ENCODE measurements around the gene TESK2. TPM values are rescaled to one million over a fixed set of nuclear protein-coding genes. Genes with fewer than 3 reads are reported as not detected.

Gene TESK2
- polyA plus RNA-seq, 1 of the 3 experiments (the other 2 are of a cell fraction), result 1.3 TPM

DNA sequence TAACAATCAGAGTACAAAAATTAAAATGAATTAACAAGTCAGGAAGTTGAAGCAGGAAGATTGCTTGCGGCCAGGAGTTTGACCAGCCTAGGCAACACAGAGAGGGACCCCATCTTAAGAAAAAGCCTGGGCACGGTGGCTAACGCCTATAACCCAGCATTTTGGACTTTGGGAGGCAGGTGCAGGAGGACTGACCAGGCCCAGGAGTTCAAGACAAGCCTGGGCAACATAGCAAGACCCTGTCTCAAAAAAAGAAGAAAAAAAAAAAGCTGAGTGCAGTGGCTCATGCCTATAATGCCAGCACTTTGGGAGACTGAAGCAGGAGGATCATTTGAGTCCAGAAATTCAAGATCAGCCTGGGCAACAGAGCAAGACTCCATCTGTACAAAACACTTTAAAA lies 38.5 kb downstream of the TESK2 start:
- Histone ChIP-seq H3K27ac (ENCODE audit: low read depth in 2 of 2, low read length in 1 of 2) (no peak overlapping the region), H3K4me2 (no peak overlapping the region), H2AFZ (ENCODE audit: low read depth) (no peak overlapping the region), H3K27me3 (ENCODE audit: insufficient read depth) (no peaks in the 10 kb centered on the region), H4K20me1 (ENCODE audit: insufficient read depth) (no peaks in the 10 kb centered on the region), H3F3A (replicated peaks; ENCODE audit: insufficient read depth) (no peaks in the 10 kb centered on the region), H3K4me1 (ENCODE audit: control insufficient read depth in 1 of 2, insufficient read depth in 2 of 2, low read depth in 1 of 2, low read length in 1 of 2) (no peaks in the 10 kb centered on the region; a peak in 1 of 4 replicates), H3K9me3 (no peaks in the 10 kb centered on the region), H3K79me2 (ENCODE audit: insufficient read depth) (no peaks in the 10 kb centered on the region), H3K9ac (no peak overlapping the region), H3K9me2 (no peaks in the 10 kb centered on the region), H3K4me3 (ENCODE audit: low read depth in 2 of 2, low read length in 1 of 2) (no peak overlapping the region), H3K36me3 (replicated peaks in 1 of 2; ENCODE audit: control insufficient read depth in 1 of 2, insufficient read depth in 2 of 2, low read length in 1 of 2) (no peaks in the 10 kb centered on the region)
- POLR2A ChIA-PET, result no interaction called here
- WGBS (ENCODE audit: low lambda C conversion rate), result 60% methylated on average over 3 of the region's 3 CpGs
- CTCF ChIA-PET, result no interaction called here
- TF ChIP-seq, protein P1, sequence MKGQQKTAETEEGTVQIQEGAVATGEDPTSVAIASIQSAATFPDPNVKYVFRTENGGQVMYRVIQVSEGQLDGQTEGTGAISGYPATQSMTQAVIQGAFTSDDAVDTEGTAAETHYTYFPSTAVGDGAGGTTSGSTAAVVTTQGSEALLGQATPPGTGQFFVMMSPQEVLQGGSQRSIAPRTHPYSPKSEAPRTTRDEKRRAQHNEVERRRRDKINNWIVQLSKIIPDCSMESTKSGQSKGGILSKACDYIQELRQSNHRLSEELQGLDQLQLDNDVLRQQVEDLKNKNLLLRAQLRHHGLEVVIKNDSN (IDR thresholded peaks at IDR 0.05; ENCODE audit: borderline replicate concordance, low read depth), result no peak
- TF ChIP-seq FOXM1 (IDR thresholded peaks at IDR 0.05; ENCODE audit: low read depth), result no peak
- TF ChIP-seq MXI1 (IDR thresholded peaks at IDR 0.05; ENCODE audit: low read depth, low read length), result no peak
- DNase-seq, result no peak

GRCh38 chr1:45448357-45448756 lies 42.6 kb downstream of the TESK2 start:
- Histone ChIP-seq H3K27me3 (ENCODE audit: insufficient read depth) (no peaks in the 10 kb centered on the region), H3F3A (replicated peaks; ENCODE audit: insufficient read depth) (no peaks in the 10 kb centered on the region), H3K79me2 (ENCODE audit: insufficient read depth) (no peaks in the 10 kb centered on the region), H4K20me1 (ENCODE audit: insufficient read depth) (no peaks in the 10 kb centered on the region), H3K27ac (ENCODE audit: low read depth in 2 of 2, low read length in 1 of 2) (no peak overlapping the region), H3K4me3 (ENCODE audit: low read depth in 2 of 2, low read length in 1 of 2) (no peak overlapping the region), H3K9me3 (no peaks in the 10 kb centered on the region), H2AFZ (ENCODE audit: low read depth) (no peak overlapping the region), H3K4me2 (no peak overlapping the region), H3K4me1 (ENCODE audit: control insufficient read depth in 1 of 2, insufficient read depth in 2 of 2, low read depth in 1 of 2, low read length in 1 of 2) (no peaks in the 10 kb centered on the region; a peak in 1 of 4 replicates), H3K9me2 (no peaks in the 10 kb centered on the region), H3K36me3 (replicated peaks in 1 of 2; ENCODE audit: control insufficient read depth in 1 of 2, insufficient read depth in 2 of 2, low read length in 1 of 2) (no peaks in the 10 kb centered on the region), H3K9ac (no peak overlapping the region)
- no peak for DNase-seq
- POLR2A ChIA-PET, result no interaction called here
- 96% methylated on average over 3 of the region's 3 CpGs for WGBS (ENCODE audit: low lambda C conversion rate)
- CTCF ChIA-PET, result no interaction called here
- TF ChIP-seq ZBTB33 (IDR thresholded peaks at IDR 0.05; ENCODE audit: borderline replicate concordance, low read depth) (no peak), JUND (IDR thresholded peaks at IDR 0.05) (no peak), TCF12 (IDR thresholded peaks at IDR 0.05) (no peak), FOXJ3 (CRISPR knock-in tag; IDR thresholded peaks at IDR 0.05) (no peak), USF2 (IDR thresholded peaks at IDR 0.05; ENCODE audit: borderline replicate concordance, low read depth, low read length) (no peak), CTCF (IDR thresholded peaks at IDR 0.05) (no peak), EZH2phosphoT487 (IDR thresholded peaks at IDR 0.05; ENCODE audit: borderline replicate concordance, low read depth) (no peak), RFX5 (IDR thresholded peaks at IDR 0.05; ENCODE audit: low read length) (no peak), IRF3 (IDR thresholded peaks at IDR 0.05; ENCODE audit: low read depth, low read length) (no peak), FOXM1 (IDR thresholded peaks at IDR 0.05; ENCODE audit: low read depth) (no peak), RAD21 (IDR thresholded peaks at IDR 0.05; ENCODE audit: low read length) (no peak), SMC3 (IDR thresholded peaks at IDR 0.05; ENCODE audit: low read depth, low read length) (no peak), RCOR1 (IDR thresholded peaks at IDR 0.05; ENCODE audit: low read length) (no peak)
- TF ChIP-seq, protein P2, sequence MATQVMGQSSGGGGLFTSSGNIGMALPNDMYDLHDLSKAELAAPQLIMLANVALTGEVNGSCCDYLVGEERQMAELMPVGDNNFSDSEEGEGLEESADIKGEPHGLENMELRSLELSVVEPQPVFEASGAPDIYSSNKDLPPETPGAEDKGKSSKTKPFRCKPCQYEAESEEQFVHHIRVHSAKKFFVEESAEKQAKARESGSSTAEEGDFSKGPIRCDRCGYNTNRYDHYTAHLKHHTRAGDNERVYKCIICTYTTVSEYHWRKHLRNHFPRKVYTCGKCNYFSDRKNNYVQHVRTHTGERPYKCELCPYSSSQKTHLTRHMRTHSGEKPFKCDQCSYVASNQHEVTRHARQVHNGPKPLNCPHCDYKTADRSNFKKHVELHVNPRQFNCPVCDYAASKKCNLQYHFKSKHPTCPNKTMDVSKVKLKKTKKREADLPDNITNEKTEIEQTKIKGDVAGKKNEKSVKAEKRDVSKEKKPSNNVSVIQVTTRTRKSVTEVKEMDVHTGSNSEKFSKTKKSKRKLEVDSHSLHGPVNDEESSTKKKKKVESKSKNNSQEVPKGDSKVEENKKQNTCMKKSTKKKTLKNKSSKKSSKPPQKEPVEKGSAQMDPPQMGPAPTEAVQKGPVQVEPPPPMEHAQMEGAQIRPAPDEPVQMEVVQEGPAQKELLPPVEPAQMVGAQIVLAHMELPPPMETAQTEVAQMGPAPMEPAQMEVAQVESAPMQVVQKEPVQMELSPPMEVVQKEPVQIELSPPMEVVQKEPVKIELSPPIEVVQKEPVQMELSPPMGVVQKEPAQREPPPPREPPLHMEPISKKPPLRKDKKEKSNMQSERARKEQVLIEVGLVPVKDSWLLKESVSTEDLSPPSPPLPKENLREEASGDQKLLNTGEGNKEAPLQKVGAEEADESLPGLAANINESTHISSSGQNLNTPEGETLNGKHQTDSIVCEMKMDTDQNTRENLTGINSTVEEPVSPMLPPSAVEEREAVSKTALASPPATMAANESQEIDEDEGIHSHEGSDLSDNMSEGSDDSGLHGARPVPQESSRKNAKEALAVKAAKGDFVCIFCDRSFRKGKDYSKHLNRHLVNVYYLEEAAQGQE (IDR thresholded peaks at IDR 0.05; ENCODE audit: low read depth, low read length), result no peak
- TF ChIP-seq, protein P1 (IDR thresholded peaks at IDR 0.05; ENCODE audit: borderline replicate concordance, low read depth), result no peak
